Stimulated activated CD4-positive, alpha-beta T cell treated with anti-CD3 and anti-CD28 coated beads, TNF-alpha, amount 100 ng/mL, for 1 hour (primary cell): ENCODE measurements around the gene SVIL.
"Not testable (repeated sequence)": the region's sequence is repeated elsewhere in the genome, so short reads cannot be mapped to it uniquely, and the experiment has no call there.

ENCODE experiments used
- DNase-seq, 3 donors: peaks; one replicate each; pipeline ENCODE4 v3.0.0-alpha.2; 2020; ENCODE audit warnings: low read depth in 3 of 3, low spot score in 1 of 3

SVIL gene

GRCh38 chr10:29607576-29607975 is 27.2 kb downstream of the SVIL start:
- DNase-seq: no peak

- not testable (repeated sequence) for DNase-seq
Measured at GRCh38 chr10:29606693-29607092, 28.1 kb downstream of the SVIL start.

- DNase-seq: no peak
Measured at GRCh38 chr10:29604291-29604825, 30.4 kb downstream of the SVIL start.

GRCh38 chr10:29603223-29603896 is 31.4 kb downstream of the SVIL start:
- no peak for DNase-seq

- no peak for DNase-seq
Measured at GRCh38 chr10:29600821-29601220, 34.0 kb downstream of the SVIL start.

- no peak for DNase-seq
Measured at GRCh38 chr10:29600067-29600466, 34.7 kb downstream of the SVIL start.

GRCh38 chr10:29598851-29599311 is 35.9 kb downstream of the SVIL start:
- no peak for DNase-seq

- DNase-seq: no peak
Measured at GRCh38 chr10:29596826-29597225, 37.9 kb downstream of the SVIL start.

GRCh38 chr10:29596356-29596755 is 38.4 kb downstream of the SVIL start:
- DNase-seq: no peak

- no peak for DNase-seq
Measured at GRCh38 chr10:29595636-29596225, 39.0 kb downstream of the SVIL start.

GRCh38 chr10:29595146-29595545 is 39.6 kb downstream of the SVIL start:
- no peak for DNase-seq

- DNase-seq: no peak
Measured at GRCh38 chr10:29591651-29591968, 43.2 kb downstream of the SVIL start.

GRCh38 chr10:29590915-29591650 is 43.7 kb downstream of the SVIL start:
- no peak for DNase-seq

- no peak for DNase-seq
Measured at GRCh38 chr10:29588629-29589421, 45.9 kb downstream of the SVIL start.

- DNase-seq: not testable (repeated sequence)
Measured at GRCh38 chr10:29587750-29588628, 46.8 kb downstream of the SVIL start.

- DNase-seq: not testable (repeated sequence)
Measured at GRCh38 chr10:29587102-29587749, 47.5 kb downstream of the SVIL start.

GRCh38 chr10:29586509-29586908 is 48.3 kb downstream of the SVIL start:
- DNase-seq: no peak

GRCh38 chr10:29585488-29585976 is 49.2 kb downstream of the SVIL start:
- no peak for DNase-seq

- DNase-seq: no peak
Measured at GRCh38 chr10:29584436-29584835, 50.3 kb downstream of the SVIL start.

GRCh38 chr10:29583674-29584073 is 51.1 kb downstream of the SVIL start:
- DNase-seq: no peak
